Activated naive CD4-positive, alpha-beta T cell (primary cell): Measurements from ENCODE around the gene MCF2L2.

Experiments used
- DNase-seq, 4 experiments: peaks; one replicate each; lab custom pipeline; 2025; lab: John Stamatoyannopoulos, UW

The MCF2L2 gene

DNA sequence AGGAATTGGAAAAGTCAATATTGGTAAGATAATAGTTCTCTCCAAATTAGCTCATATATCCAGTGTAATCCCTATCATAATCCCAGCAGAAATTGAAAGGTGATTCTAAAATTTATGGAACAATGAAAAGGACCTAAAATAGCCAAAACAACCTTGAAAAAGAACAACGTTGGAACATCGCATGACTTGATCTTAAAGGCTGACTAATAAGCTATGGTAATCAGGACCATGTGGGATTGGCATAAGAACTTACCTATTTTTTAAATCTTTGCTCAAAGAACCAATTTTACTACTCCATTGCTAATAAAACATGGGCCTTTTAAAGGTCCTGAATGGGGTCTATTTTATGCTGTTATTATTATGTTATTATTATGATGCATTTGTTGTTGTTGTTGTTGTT, 134.5 kb downstream of the MCF2L2 start:
- no peak for DNase-seq

DNA sequence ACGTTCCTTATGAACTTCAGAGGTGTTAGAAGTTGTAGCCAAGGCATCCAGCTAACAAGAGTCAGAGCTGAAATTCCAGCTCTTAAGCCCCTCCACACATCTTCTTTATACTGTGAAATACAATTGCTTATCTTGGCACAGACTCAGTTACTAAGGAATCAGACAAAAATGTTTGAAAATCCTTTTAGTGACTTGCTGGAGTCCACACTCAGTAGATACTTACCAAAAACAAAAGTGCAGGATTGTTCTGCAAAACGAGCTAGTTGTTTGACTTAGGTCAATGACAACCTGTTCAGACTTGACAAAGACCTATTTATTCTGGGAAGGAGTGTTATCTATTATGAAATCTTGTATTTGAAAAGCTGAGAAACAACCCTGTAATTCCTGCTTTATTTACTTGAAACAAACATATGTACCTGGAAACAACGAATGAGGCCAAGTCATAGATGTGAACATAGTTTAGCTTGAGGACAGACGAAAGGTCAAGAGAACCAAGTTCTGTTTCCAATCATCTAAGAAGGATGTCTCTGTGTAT, 136.9 kb downstream of the MCF2L2 start:
- DNase-seq = no peak

GRCh38 chr3:183290216-183290615, 138.2 kb downstream of the MCF2L2 start:
- DNase-seq = no peak

DNA sequence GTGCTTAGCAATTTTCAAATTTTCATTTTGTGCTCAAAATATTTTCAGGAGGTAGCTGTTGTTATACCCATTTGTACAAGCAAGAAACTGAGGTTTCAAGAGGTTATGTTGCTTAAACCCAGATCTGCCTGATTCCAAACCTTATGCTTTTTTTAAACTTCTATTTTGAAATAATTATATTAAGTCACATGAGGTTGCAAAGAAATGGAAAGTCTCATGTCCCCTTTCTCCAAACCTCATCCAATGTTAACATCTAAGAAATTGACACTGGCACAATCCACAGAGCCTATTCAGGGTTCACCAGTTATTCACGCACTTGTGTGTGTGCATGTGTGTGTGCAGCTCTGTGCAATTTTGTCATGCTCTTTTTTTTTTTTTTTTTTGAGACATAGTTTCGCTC, 140.3 kb downstream of the MCF2L2 start:
- no peak for DNase-seq

DNA sequence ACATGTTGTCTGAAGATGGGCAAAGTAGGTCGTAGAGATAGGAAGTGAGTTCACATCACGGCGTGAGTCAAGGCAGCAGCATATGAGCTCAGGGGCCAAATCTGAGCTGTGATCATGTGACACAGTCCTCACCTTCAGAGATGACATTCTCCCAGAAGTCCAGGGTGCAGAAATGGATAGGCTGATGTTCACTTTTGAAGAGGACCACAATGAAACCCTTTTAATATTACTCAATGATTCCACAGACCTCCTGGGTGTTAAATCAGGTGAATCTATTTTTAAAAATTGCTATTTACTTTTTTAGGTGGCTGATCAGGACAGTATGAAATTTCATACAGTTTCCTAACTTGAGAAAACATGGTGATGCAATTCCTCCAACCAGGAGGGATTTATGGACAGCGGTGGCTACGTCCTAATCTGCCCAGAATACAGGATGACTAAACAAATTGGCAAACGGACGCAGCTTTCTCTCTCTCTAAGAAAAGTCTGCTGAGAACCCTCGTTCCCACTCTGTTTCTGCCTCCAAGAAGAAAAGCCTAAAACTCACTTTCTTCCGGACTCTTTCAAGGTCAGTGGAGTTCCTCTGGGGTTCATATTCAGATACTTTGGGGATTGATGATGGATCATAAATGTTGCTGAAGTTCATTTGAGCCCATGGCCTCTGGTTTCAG, 141.0 kb downstream of the MCF2L2 start:
- no peak for DNase-seq

GRCh38 chr3:183285828-183286457, 142.5 kb downstream of the MCF2L2 start:
- DNase-seq = peak; percentile 59 to 73 (median 62)

DNA sequence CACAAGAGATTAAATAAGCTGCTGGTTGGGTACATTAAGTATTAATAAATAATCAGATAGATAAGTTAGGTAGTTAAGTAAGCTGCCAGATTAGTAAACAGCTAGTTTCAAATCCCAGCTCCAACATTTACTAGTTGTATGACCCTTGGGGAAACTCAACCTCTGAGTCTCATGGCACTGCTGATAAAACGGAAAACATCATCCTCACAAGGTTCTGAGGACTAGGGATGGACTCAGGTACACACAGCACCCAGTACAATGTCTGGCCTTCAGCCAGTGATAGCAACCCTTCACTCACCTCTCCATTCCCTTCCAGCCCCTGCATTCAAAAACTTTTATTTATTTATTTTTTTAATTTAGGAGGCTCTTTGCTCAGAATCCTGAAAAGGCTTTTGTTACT, 143.1 kb downstream of the MCF2L2 start:
- no peak for DNase-seq

DNA sequence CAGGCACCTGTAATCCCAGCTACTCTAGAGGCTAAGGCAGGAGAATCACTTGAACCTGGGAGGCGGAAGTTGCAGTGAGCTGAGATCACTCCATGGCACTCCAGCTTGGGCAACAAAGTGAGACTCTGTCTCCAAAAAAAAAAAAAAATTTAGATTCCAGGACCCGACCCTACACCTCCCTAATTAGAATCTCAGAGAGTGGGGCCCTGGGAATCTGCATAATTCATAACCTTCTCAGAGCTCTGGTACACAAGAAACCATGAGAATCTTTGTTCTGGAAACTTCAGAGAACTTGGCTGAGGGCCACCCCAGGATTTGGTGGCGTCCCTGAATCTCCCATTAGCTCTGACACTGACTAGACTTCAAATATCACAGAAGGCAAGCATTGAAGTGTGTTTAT, 143.8 kb downstream of the MCF2L2 start:
- DNase-seq = no peak

GRCh38 chr3:183283886-183284285, 144.5 kb downstream of the MCF2L2 start:
- DNase-seq = no peak

GRCh38 chr3:183281126-183281797, 147.2 kb downstream of the MCF2L2 start:
- DNase-seq = no peak

GRCh38 chr3:183279371-183279770, 149.0 kb downstream of the MCF2L2 start:
- no peak for DNase-seq

DNA sequence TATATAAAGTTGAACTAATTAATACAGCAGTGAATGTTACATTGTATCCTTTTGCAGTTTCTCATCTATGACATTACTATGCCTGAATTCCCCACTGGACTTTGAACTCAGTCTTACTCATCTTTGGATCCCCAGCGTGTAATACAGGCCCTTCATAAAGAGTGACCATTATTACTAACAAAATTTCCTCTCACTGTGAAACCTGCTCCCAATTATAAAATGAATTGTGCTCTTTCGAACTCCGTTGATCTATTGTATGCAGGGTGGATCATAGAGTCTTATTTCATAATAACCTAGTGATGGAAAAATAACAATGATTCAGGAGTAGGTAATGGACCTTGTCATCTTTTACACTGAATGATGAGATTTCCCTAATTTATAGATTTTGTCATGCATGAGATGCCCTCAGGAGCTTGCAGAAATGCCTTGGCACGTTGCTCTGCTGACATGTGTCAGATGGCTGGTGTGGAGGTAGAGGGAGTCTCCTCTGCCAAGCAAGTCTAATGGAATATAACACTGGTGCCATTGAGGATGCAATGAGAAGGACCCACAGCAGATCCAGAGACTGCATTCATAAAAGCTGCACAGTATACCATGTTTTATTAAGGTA, 149.8 kb downstream of the MCF2L2 start:
- DNase-seq = no peak

DNA sequence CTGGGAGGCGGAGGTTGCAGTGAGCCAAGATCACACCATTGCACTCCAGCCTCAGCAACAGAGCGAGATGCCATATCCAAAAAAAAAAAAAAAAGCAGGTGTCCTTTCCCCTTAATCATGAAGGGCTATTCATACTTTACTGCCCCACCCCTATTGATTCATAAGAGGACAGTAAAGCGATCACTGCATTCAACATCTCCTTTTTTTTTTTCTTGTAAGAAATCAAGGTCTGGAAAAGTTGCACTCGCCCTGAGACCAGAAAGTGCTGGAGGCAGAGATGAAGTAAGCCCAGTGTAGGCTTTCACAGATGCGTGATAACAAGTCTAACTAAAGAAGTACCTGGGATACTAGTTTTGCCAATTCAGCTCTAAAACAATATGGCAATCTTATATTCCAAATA, 151.2 kb downstream of the MCF2L2 start:
- no peak for DNase-seq

GRCh38 chr3:183275937-183276336, 152.5 kb downstream of the MCF2L2 start:
- no peak for DNase-seq

DNA sequence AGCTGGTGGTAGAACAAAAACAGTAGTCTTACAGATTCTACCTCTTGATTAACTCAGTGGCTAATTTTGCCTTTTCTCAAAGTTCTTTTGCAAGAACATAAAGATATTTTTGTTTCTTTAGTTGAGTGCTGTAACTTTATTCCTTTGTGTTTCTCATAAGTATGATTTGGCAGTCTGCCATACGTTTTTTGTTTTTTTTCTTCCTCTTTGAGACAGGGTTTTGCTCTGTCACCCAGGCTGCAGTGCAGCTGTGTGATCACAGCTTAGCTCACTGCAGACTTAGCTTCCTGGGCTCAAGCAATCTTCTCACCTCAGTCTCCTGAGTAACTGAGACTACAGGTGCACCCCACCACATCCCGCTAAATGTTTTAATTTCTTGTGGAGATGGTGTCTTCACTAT, 153.0 kb downstream of the MCF2L2 start:
- no peak for DNase-seq

- DNase-seq = no peak
Observed at GRCh38 chr3:183274609-183275008, 153.8 kb downstream of the MCF2L2 start.

GRCh38 chr3:183272791-183273190, 155.6 kb downstream of the MCF2L2 start:
- DNase-seq = no peak

DNA sequence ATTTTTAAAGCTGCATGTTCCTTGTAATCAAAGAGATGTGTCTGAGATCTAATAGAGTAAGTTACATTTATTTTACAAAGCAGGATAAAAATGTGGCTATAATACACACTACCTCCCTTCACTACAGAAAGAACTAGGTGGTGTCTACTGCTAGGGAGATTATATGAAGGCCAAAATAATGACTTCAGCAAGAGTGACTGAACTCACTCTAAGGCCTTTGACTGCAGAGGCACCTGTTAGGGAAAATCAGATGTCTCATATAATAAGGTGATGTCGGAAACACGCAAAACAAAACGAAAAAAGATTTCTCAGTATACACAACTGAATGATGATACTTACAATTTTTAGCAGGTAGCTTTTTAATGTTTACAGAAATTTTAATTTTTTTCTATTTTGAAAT, 156.3 kb downstream of the MCF2L2 start:
- no peak for DNase-seq

- no peak for DNase-seq
Observed at GRCh38 chr3:183270344-183270743, 158.1 kb downstream of the MCF2L2 start.

DNA sequence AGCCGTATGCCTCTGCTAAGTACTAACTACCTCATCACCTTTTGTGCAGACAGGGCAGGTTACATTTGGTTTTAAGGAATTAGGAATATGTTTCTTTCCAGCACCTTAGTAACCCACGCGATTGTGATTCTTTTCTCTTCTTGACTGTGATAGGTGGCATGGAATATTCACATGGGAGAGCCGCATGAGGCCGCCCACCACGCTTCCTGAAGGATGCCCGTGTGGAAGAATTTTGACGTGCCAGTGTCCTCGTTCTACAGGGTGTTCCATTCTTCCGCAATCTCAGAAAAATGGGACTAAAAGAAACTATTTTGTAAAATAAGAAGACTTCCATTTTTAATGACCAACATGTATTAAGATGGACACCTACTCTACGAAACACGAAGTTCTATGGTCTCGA, 159.1 kb downstream of the MCF2L2 start:
- DNase-seq = no peak

GRCh38 chr3:183268366-183268765, 160.1 kb downstream of the MCF2L2 start:
- DNase-seq = no peak

GRCh38 chr3:183267140-183267539, 161.3 kb downstream of the MCF2L2 start:
- DNase-seq = no peak

GRCh38 chr3:183266454-183266853, 162.0 kb downstream of the MCF2L2 start:
- no peak for DNase-seq
